Stimulated activated naive CD4-positive, alpha-beta T cell treated with Interleukin-2 at 50 U/mL for 16 hours (primary cell): Measurements from ENCODE around the gene AGK.
"Not testable (repeated sequence)": the region's sequence is repeated elsewhere in the genome, so short reads cannot be mapped to it uniquely, and the experiment has no call there.

ENCODE experiments used
- DNase-seq: peaks from one replicate; lab custom pipeline; 2025; lab: John Stamatoyannopoulos, UW

Gene AGK

GRCh38 chr7:141557360-141557759 is 6.2 kb downstream of the AGK start:
- DNase-seq, result no peak

DNA sequence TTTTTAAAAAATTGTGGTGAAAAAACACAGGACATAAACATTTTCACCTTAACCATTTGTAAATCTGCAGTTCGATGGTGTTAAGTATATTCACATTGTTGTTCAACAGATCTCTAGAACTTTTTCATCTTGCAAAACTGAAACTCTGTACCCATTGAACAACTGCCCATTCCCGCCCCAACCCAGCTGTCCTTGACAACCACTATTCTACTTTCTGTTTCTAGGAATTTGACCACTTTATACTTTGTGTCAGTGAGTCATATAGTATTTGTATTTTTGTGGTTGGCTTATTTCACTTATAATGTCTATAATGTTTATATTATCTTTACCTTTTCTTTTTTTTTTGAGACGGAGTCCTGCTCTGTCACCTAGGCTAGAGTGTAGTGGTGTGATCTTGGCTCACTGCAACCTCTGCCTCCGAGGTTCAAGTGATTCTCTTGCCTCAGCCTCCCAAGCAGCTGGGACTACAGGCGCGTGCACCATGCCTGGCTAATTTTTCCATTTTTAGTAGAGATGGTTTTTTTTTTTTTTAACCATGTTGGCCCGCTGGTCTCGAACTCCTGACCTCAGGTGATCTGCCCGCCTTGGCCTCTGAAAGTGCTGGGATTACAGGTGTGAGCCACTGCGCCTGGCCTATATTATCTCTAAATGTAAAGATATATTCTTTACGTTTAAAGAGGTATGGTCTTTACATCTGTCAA is 6.8 kb downstream of the AGK start:
- DNase-seq, result peak; percentile 10

DNA sequence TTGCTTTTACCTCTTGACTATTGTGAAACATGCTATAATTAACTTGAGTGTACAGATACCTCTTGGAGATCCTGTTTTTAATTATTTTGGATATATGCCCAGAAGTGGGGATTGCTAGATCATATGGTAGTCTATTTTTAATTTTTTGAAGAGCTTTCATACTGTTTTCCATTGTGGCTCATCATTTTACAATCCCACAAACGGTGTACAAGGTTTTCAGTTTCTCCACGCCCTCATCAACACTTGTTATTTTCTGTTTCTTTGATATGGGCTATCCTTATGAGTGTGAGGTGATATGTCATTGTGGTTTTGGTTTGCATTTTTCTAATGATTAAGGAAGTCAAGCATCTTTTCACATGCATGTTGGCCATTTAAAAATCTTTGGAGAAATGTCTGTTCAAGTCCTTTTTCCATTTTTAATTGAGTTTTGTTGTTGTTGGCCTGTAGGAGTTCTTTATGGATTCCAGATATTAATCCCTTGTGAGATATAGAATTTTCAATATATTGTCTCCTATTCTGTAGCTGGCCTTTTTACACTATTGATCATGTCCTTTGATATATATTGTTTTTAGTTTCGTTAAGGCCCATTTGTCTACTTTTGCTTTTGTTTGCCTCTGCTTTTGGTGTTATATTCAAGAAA is 7.5 kb downstream of the AGK start:
- DNase-seq, result no peak

GRCh38 chr7:141559961-141560360 is 8.8 kb downstream of the AGK start:
- no peak for DNase-seq

DNA sequence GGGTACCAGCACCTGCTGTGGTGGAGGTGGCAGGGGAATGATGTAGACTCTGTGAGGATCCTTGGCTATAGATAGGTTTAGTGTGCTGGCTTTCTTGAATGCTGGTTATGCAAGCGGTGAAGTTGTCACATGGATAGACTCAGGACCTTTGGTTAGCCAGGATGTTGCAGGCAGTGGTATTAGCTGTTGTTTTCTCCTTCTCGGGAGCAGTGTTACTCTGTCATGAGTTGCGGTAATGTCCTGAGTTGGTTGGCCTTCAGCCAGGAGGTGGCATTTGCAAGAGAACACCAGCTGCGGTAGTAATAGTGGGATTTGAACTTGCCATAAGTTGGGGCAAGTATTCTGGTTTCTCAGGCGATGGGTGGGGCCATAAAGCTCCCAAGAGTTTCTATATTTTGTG is 10.8 kb downstream of the AGK start:
- DNase-seq, result no peak

- DNase-seq, result no peak
Measured at GRCh38 chr7:141562543-141562942, 11.3 kb downstream of the AGK start.

- DNase-seq, result no peak
Measured at GRCh38 chr7:141562972-141563371, 11.8 kb downstream of the AGK start.

GRCh38 chr7:141563956-141564623 is 12.9 kb downstream of the AGK start:
- peak; percentile 43 for DNase-seq

DNA sequence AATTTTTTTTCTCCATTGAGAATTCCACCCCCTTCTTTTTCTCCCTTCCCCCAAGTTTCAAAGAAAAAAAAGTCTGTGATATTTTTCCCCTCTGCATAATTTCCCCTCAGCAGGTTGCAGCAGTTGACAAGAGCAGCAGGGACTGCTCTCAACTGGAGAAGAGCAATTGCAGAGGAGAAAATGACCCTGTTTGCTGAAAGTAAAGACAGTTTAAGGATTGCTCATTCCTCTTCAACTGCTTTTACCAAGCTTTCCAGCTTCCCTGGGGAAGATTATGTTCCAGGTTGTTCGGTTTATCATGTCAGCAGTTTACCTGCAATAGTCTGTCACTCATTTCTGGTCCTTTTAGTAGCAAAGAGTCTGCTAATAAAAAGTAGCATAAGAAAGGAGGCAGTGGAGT is 16.2 kb downstream of the AGK start:
- no peak for DNase-seq

DNA sequence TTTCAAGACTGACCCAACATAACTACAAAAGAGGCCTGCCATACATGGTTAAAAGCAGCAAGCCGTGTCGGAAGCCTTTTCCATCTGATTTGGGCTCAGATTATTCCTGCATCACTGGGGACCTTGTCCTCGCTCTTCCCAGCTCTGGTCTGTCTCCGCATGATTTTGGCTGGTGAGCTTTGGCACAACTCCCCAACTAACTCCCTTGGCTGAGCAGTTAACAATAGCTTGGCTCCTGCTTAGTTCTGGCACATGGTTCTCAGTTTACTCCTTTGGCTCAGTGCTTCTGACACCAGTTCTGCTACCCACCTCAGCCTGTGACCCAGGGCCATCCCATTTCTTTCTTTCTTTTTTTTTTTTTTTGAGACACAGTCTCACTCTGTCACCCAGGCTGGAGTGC is 17.0 kb downstream of the AGK start:
- no peak for DNase-seq

- DNase-seq, result no peak
Measured at GRCh38 chr7:141571059-141571458, 19.8 kb downstream of the AGK start.

DNA sequence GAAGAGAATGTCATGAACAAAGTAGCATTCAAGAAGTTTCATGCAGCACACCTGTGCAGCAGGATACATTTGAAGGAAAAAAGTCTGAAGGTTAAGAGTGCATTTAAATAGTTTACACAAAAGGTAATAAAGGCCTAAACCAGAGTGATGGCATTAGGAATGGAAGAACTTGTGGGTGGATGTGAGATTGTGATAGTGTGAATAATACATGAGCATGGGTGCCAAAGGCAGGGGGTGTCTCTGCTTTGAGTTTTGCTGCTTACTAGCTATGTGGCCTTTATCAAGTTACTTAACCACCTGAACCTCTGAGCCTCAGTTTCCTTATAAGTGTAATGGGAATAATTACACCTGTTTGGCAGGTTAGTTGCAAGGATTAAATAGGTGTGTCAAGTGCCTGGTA is 21.0 kb downstream of the AGK start:
- DNase-seq, result no peak

DNA sequence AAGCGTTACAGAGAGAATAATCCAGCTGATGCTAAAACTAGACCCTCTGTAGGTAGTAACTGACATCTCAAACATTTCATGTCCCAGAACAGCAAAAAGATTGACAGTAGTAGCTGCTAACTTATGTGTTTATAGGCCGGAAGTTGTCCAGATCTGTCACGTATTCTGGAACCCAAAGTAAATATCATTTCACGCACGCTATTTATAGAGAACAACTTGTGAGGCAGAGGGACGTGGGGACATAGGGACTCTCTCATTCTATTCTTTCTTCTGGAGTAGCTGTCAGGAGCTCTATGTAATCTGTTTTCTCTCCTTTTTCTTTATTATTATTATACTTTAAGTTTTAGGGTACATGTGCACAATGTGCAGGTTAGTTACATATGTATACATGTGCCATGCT is 22.3 kb downstream of the AGK start:
- no peak for DNase-seq

- DNase-seq, result no peak
Measured at GRCh38 chr7:141575164-141575563, 24.0 kb downstream of the AGK start.

DNA sequence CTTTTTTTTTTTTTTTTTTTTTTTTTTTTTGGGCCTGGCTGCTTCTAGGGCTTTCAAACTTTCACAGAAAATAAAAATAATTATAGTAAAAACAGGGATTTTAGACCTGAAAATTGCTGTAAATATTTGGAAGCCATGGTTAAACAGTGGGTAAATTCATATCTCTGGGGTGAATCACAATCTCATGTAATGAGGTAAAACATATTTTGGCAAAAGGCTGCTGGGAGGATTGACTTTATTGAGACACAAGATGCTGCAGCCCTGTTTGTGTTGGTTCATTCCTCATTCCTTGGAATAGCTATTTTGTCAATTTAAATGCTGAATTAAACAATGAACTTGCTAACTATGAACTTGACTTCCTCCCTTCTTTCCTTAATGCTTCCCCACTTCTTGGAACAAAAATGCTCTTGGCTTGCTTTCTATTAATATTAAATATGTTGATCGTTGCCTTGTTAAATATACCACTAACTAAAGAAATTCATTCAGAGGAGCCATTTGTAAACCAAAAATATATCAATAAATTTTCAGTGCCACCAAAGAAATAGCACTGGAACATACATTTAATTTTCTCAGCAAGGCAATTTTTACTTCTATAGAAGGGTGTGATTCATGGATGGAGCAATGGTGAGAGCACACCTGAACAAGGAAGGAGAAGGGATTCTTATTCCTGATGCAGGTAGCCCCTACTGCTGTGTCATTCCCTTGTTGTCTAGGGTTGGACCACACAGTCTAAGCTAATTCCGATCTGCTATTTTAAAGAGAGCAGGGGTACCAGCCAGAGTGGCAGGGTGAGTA is 24.6 kb downstream of the AGK start:
- no peak for DNase-seq

GRCh38 chr7:141577043-141577839 is 26.0 kb downstream of the AGK start:
- no peak for DNase-seq

GRCh38 chr7:141579953-141580352 is 28.7 kb downstream of the AGK start:
- not testable (repeated sequence) for DNase-seq

DNA sequence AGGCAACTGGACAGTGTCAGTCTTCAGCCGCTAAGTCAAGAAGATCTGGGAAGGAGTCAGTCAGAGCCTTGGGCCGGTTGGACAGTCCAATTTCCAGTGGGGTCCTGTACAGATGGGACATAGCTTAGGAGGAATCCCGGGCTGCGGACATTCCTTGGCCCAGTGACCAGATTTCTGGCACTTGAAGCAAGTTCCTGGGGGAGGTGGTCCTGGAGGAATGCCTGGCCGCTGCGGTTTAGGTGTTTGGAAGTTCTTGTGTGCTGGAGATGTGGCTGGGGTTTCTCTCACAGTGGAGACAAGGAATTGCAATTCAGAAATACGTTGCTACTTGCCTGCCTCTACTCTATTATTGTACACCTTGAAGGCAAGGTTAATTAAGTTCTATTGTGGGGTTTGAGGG is 30.9 kb downstream of the AGK start:
- not testable (repeated sequence) for DNase-seq

DNA sequence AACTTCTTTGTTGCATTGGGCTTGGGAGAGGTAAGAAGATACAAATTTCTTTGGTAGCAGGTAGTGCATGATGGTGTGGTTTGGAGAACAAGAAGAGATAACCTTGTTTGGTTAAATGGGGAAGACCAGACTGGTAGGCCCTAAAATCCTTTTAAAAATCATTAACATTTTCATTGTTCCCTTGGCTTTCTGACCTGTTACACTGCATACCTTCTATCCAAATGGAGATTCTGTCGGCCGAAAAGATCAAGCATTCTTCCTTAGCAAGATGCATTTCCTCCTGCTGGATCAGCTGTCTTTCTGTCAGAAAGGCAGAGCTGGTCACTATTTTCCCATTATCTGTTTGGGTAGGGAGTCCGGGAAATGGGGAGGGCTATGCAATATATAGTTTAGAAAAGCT is 33.7 kb downstream of the AGK start:
- DNase-seq, result no peak

DNA sequence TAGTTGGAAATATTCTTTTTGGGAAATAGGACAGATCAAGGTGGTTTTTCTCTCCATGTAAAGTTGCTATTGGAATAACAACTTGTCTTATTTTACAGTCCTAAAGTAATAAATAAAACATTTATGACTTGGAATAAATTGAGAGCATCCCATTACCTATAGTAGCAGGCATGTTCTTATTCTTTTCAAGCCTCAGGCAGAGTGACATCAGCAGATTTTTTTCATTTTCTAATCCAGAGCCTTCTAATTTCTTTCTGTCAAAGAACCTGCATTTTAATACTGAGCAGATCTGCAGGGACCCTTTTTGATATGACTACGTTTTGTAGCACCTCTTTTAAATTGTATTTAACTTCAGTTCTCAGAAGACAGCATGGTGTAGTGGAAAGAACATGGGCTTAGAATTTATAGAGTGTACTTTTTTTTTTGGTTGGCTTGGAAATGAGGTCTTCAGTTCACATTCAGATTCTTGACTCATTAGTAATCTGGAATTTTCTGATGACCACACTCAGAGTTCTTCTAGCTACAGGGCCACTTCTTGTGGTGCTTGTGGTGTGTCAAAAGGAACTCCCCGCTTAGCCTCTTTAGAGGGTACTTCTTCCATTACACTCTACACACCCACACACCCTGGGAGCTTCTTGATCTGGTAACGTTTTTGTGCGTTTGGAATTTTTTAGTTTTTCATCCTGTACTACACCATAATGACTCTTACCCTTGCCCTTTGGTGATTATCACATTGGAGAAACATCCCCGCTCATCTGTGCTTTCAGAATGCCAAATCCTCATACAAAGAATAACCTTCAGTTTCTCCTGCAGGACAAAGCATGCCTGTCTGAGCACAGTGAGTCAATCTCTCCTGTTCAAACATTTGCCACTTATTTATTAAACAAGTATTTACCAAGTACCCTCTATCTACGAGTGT is 34.6 kb downstream of the AGK start:
- DNase-seq, result peak; percentile 32

- DNase-seq, result no peak
Measured at GRCh38 chr7:141586878-141587277, 35.7 kb downstream of the AGK start.
